GM21390 (cell line): ENCODE data around the gene AKR1D1.
"Not testable (repeated sequence)": the region's sequence is repeated elsewhere in the genome, so short reads cannot be mapped to it uniquely, and the experiment has no call there.

Source experiments
- ATAC-seq: cut with Tn5 transposase; IDR thresholded peaks from one replicate; pipeline ENCODE4 v1.9.1; 2021; ENCODE audit not compliant: unreplicated experiment

AKR1D1 gene

DNA sequence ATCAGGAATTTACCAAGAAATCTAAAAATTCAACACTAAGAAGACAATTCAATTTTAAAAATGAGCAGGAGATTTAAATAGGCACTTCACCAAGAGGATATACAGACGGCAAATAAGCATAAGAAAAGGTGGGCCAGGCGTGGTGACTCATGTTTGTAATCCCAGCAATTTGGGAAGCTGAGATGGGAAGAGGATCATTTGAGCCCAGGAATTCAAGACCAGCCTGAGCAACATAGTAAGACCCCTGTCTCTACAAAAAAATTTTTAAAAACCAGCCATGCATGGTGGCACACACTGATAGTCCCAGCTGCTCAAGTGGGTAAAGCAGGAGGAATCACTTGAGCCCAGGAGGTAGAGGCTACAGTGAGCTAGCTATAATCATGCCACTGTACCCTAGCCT is 3.5 kb upstream of the AKR1D1 start:
- no peak for ATAC-seq

DNA sequence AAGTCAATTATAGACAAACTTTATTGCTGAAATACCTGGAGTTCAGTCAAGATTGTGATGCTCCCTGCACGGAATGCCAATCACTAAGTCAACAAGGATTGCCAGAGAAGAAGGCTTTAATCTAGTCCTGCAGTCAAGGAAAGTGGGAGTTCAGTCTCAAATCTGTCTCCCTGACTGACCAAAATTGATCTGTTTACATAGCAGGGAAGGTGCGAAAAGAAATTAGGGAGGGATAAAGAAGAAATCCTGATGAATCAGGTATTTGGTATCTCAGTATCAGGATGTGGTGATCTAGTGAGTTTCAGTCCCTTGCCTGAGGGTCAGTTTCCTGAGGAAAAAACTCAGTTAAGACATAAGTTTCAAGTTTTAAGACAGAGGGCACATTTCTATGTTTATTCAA is 2.1 kb upstream of the AKR1D1 start:
- ATAC-seq: no peak

DNA sequence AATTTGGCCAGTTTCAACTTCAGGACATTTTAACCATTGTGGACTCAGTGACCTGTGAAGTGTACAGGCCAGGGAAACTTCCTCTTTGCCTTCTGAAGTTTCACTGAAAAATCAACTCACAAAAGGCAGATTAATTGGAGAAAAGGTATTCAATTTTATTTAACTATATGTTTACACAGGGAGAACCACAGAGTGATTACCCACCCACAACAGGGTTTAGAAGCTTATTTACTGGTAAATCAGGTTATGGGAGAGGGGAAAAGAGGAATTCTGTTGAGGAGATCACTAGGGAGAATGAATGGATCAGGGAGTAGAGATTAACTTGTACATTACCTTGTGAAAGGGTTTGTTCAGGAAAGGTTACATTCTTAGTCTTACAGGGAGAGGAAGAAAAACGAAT is 1.7 kb upstream of the AKR1D1 start:
- ATAC-seq: no peak

DNA sequence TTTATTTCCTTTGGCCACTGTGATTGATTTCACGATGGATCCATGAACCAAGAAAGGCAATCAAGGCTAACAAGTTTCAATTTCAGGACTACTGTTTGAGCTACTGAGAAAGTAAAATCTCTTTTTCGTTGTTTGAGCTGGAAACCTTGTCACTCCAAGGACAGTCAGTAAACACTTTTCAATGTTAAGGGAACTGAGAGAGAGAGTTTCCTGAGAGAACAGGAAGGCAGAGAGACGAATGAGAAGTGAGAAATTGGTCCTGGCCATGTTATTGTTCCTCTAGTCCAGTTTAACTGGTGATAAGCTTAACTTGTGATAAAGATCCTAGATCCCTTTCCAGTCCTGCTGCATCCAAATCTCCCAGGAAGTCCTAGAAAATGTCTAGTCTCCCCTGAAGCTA is 909 bp upstream of the AKR1D1 start:
- ATAC-seq: no peak

DNA sequence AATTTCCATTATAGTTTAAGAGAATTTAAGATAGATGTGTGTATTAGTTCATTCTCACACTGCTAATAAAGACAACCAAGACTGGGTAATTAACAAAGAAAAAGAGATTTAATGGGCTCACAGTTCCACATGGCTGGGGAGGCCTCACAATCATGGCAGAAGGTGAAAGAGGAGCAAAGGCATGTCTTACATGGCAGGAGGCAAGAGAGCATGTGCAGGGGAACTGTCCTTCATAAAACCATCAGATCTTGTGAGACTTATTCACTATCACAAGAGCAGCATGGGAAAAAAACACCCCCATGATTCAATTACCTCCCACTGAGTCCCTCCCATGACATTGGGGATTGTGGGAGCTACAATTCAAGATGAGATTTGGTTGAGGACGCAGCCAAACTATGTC is 473 bp upstream of the AKR1D1 start:
- not testable (repeated sequence) for ATAC-seq

DNA sequence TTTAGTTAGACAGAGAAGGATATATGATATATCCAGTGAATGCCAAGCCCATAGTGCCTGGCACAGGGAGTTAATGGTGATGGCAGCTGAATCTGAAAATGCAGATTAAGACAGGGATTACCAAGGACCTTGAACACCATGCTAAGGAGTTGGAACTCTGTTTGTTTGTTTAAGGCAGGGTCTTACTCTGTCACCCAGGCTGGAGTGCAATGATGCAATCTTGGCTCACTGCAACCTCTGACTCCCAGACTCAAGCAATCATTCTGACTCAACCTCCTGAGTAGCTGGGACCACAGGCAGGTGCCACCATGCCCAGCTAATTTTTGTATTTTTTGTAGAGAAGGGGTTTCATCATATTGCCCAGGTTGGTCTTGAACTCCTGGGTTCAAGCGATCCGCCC is 1.6 kb downstream of the AKR1D1 start:
- ATAC-seq: no peak

DNA sequence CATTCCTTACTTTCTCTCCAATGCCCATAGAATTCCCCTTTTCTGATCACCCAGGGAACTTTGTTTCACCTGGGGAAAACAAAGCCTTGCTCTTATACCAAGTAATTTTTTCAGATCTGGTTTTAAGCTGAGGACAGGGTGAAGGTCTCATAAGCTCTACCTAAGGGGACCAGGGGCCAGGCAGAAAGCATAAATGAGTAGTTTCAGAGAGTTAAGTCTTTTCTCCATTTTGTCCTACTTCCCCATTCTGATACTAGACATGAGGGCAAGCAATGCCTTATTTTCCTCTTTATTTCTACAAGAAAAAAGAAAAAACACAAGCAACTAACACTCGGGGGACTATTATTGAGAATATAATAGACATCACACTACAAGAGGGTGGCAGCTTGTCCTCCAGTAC is 2.9 kb downstream of the AKR1D1 start:
- peak; percentile 52 for ATAC-seq

DNA sequence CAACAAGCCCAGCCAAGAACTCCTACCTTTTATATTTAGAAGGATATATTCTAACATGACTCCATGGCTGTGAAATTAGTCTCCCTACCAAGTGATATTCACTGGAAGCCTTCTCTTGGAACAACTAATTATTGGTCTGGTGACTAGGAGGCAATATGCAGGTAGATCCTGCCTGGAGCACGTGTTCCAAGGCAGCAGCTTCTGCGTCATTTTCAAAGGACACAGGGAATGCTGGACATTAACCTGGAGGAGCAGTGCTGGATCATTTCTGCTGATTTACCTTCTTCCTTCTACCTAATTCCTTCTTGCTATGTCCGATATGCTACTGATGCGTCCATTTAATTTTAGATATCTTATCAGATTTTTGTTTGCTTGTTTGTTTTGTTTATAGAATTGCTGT is 5.6 kb downstream of the AKR1D1 start:
- no peak for ATAC-seq

DNA sequence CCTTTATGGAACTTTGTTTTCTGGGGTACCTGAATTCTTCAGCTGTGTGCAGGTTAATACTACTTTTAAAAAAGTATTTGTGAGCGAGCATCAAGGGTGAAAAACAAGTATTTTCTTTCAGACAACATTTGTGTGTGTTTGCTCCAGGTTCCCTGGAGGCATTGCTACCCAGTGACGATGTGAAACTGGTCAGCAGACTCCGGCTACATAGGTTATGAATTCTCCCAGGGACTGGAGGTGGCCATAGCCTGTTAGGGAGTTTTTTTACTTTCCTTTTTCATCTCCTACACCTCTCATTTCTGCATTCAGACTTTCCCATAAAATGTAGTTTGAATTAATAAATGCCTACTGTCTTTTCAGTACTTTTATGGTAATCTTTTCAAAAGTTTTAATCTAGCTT is 7.6 kb downstream of the AKR1D1 start:
- no peak for ATAC-seq

DNA sequence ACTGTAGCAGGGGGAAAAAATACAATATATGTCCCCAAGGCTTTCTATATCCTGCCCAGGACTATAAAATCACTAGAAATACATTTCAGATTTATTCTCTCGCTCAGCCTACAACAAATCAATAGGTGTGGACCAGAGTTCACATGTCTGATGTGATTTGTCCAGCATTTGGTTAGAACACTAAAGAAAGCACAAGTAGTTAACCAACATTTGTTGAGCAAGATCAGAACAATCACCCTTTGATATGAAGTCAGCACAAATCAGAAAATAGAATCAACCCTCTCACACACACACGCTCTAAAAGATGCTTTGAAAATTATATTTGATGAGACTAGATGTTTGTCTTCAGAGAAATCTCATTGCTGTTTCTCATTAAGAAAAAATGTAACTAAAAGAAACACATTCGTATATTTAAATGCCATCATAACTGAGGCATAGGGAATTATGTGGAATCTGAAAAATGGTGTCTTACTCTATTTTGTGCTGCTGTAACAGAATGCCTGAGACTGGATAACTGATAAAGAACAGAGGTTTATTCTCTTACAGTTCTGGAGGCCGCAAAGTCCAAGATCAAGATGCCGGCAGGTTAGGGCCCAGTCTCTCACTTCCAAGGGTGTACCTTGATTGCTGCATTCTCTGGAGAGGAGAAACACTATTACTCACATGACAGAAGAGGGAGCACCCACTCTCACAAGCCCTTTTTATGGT is 10.5 kb downstream of the AKR1D1 start:
- no peak for ATAC-seq

DNA sequence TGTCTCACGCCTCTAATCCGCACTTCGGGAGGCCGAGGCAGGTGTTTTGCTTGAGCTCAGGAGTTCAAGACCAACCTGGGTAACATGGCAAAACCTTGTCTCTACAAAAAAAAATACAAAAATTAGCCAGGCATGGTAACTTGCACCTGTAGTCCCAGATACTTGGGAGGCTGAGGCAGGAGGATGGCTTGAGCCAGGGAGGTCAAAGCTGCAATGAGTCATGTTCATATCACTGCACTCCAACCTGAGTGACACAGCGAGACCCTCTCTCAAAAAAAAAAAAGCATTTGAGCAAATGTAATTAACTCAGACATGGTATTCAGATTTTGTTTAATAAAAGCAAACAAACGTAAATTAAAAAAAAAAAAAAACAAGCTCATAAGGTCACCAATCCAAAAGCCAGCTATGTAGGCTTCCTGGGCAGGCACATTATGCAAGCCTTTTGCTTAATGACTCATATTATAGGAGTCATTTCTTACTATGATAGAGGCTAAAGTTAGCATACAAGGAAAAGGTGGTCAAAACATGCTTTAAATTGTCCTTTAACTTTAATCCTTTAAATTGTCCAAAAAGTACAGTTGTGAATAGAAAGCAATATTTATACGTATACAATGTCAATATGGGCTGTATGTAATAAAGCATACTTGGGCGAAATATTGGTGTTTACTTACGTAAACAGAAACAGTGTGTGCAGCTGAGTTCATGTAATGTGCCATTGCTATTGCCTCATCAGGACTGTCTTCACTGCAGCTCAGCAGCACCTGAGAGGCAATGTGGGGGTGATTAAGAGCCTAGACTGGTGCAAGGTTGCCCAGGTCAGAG is 13.0 kb downstream of the AKR1D1 start:
- no peak for ATAC-seq

DNA sequence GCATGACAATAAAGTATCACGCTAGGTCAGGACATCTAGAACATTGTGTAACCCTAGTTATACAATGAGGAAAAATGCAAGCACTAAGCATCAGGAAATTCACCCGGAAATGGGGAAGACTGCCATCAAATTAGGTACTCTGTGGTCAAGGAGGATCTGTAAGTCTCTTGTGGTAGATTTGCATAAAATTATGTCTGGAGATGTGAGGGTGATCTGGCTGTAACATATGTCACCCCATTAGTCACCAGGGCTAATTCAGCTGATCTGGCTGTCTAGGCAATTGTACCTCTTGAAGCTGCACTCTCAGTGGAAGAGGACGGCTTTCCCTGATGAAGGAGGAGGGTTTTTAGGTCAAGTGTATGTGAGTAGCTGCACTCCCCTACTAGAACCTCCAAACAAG is 14.8 kb downstream of the AKR1D1 start:
- no peak for ATAC-seq

DNA sequence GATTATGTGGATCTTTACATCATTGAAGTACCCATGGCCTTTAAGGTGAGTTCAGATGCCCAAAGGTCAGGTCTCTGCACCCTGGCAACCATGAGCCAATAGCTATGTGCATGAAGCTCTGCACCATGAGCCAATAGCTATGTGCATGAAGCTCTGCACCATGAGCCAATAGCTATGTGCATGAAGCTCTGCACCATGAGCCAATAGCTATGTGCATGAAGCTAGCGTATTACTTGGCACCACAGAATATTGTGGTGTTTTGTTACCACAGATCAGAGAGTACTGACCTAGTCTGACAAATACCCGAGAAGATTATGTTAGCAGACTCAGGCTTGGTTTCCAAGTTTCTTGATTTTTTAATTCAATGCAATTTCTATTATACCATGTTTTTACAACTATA is 15.6 kb downstream of the AKR1D1 start:
- not testable (repeated sequence) for ATAC-seq

DNA sequence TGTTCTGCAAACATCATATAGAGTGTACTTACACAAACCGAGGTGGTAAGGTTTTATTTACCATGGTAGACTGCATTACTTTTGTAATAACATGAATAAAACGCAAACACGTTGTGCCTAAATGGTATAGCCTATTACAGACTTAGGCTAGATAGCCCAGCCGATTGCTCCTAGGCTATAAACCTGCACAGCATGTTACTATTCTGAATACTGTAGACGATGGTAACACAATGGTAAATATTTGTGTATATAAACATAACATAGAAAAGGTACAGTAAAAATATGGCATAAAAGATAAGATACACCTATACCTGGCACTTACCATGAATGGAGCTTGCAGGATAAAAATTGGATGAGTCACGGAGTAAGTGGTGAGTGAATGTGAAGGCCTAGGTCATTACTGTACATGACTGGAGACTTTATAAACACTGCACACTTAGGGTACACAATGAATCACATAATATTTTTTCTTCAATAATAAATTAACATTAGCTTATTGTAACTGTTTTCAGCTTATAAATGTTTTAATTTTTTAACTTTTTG is 16.3 kb downstream of the AKR1D1 start:
- no peak for ATAC-seq

DNA sequence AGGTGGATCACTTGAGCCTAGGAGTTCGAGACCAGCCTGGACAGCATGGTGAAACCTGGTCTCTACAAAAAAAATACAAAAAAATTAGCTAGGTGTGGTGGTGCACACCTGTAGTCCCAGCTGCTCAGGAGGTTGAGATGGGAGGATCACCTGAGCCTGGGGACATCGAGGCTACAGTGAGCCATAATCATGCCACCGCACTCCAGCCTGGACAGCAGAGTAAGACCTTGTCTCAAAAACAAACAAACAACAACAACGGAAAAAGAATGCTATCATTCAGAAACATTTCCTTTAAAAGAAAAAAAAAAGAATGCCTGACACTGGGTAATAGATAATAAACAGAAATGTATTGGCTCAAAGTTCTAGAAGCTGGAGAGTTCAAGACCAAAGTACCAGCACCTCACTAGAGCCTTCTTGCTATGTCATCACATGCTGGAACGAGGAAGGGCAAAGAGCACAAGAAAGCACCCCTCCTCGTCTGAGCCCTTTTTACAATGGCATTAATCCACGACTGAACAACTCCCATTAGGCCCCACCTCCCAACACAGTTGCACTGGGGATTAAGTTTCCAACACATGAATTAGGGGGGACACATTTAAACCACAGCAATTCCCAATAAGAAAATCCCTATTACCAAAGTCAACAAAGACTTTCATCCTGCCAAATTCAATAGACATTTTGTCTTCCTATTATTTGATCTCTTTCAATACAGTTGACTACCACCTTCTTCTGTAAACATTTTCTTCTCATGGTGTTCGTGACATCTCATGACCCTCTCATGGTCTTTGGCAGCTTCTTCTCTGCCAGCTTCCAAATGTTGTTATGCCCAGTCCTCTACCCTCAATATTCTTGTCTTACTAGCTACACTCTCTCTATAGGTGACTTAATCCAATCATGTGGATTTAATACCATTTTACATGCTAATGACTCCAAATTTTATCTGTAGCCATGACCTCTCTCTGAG is 20.0 kb downstream of the AKR1D1 start:
- no peak for ATAC-seq

DNA sequence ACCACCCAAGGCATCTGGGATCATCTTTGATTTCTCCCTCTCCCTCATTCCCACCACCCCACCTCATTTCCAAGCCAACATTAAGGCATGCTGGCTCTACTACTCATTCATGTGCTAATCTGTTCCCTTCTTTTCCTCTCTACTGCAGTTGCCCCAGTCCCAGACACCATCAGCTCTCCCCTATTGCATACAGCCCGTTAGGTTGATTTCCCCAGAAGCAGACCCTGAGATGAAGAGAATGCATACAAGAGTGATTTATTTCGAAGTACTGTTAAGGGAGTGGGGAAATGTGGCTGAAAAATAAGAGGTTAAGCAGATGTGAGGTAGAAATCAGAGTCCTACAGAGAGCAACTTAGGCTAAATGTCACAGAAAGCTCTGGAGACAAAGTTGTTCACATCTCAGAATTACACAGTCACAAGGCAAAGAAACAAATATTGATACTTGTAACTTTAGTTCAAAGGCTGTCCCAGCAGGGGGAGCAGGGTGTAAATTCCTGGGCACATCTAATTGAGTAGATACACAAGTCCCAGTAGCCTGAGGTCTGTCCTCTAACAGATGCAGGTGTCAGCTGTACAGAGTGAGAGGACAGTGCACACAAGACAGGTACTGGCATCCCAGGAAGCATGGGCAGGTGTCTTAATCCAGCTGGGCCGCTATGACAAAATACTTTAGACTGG is 20.9 kb downstream of the AKR1D1 start:
- no peak for ATAC-seq

DNA sequence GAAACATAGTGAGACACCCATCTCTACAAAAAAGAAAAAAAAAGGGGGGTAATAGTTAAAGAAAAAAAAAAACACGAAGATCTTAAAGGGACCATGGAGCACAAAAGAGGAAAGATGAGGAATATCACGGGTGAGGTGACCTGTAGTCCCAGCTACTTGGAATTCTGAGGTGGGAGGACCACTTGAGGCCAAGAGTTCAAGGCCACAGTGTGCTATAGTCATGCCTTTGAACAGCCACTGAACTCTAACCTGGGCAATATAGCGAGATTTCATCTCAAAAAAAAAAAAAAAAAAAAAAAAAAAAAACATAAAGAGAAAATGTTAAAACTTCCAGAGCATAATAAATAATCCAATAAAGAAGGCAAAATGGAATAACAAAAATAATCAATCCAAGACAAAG is 23.6 kb downstream of the AKR1D1 start:
- no peak for ATAC-seq

DNA sequence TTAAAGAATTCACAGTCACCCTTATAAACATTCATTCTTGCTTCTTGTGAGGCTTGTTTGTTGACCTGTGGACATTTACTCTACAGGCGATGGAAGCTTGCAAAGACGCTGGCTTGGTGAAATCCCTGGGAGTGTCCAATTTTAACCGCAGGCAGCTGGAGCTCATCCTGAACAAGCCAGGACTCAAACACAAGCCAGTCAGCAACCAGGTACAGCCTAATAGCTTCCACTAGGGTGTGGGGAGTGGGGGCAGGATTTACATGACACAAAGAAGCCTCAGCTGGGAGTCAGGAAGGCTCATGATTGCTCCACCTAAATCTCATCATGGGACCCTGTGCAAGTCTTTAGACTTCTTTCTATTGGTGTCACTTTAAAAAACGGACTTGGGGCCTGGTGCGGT is 29.0 kb downstream of the AKR1D1 start:
- no peak for ATAC-seq

DNA sequence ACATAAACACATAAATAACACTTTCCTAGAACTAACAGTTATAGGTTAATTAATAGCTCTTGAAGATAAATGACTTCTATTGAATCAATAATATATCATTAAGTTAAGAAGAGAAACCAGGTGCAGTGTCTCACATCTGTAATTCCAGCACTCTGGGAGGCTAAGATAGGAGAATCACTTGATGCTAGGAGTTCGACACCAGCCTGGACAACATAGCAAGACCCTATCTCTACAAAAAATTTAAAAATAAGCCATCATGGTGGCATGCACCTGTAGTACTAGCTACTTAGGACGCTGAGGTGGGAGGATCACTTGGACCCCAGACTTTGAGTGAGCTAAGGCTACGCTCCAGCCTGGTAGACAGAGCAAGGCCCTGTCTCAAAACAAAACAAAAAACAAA is 38.8 kb downstream of the AKR1D1 start:
- no peak for ATAC-seq

DNA sequence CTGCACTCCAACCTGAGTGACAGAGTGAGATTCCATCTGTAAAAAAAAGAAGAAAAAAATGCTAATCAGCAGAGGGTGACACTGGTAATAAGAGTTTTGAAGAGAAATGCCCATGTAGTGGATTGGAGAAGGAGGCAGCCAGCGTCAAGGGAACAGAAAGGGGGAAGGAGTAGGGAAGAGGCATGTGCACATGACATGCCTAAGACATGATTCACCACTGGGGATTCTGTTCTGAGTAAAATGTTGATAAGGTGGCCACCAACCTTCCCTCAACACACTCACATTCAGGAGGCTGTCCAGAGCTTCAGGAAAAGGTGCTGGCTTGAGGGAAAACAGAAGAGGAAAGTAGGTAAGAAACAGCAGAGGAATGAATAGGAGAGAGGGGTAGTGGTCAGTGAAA is 39.9 kb downstream of the AKR1D1 start:
- no peak for ATAC-seq

DNA sequence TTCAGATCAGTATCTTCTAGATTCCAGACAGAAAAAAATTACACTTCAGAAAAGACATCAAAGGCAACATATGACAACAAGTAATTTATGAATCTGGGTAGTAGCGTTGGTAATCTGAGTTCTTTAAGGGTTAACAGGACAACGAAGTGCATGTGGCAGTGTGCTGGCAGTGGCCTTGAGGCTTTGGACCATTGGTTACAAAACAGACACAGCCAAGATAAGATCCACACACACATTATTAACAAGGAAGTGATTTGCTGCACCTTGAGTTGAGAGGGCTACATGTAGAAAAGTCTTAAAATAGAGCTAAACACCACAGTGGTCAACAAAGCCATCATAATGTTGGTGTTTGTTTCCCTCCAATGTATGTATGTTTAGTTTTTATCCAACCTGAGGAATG is 40.6 kb downstream of the AKR1D1 start:
- ATAC-seq: no peak
